GM21717 (cell line): ENCODE results near the gene NFATC3.

Experiments
- ATAC-seq: cut with Tn5 transposase; IDR thresholded peaks from one replicate; pipeline ENCODE4 v1.9.1; 2021; ENCODE audit warnings: mild to moderate bottlenecking, moderate library complexity; ENCODE audit not compliant: unreplicated experiment

NFATC3 gene

DNA sequence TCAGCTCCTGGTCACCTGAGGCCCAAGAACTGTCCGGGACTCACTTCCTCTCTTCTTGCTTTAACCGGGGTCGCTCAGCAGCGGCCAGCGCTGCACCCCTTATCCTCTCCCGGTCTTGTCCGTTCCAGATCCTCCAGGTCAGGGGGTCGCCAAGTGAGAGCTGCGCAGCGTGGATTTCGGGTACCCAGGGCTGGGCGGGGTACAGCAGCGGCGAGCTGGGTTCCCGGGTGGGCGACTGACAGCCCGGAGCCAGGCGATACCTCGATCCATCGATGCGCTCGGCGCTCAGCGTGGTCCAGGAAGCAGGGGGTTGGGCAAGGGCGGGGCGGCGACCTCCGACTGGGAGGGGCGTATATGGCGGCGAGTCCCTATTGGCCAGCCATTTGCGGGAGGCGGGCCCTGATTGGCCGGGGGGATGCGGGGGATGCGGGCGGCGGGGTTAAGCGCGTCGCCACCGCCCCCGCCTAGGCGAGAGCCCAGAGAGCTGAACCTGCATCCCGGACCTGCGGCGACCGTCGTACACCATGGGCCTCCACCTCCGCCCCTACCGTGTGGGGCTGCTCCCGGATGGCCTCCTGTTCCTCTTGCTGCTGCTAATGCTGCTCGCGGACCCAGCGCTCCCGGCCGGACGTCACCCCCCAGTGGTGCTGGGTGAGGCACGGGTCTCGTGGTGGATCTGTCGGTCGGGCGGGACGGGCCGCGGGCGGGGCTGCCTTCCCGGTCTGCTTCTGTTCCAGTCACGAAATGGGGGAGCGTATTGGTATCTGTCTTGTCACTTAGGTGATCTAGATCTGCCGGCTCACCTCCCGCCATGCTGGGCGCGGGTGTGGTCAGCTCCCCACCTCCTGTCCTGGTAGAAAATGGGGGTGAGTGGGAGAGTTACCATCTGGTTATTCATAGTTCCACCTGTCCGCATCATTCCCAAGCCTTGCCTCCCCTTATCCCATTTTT is 160.0 kb downstream of the NFATC3 start, which contains the start of gene PLA2G15:
Gene PLA2G15, plus strand, starts transcription at position 471 of the 951 bp plus-strand sequence. Its CDS starts 54 bp downstream, at position 525.
- ATAC-seq, result peak; percentile 76

DNA sequence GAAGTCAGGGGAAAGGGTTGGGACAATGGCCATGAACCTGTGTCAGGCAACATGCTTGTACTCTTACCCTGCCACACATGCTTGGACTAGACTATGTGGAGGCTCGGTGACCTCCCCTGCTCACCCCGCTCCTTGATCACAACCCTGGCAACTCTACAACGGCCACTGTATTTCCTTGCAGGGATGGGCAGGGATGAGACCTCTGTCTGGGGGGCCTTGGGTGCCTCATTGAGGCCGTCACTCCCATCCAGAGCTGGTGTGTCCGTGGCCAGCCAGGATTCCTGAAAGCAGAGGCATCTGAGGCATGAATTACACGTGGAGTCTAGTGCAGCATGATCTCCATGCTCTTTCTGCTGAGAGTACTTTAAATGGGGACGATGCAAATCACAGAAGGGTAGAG is 161.0 kb downstream of the NFATC3 start:
- ATAC-seq, result no peak

DNA sequence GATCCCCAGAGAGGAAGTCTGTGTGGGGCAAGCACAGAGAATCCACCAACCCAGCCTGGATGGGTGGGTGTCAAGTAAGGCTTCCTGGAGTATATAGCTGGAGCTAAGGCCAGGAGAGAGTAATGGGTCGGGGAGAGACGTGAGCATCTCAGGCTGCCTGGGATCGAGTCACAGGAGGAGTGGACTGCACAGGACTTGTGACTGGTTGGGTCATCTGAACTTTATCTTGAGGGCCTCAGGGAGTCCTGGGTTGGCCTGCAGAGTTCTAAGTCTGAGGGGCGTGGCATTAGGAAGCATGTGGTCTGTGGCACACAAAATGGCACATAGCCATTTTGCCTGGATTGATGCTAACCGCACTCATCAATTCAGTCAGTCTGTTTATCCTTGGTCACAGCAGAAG is 161.5 kb downstream of the NFATC3 start:
- no peak for ATAC-seq

- no peak for ATAC-seq
These were observed 162.2 kb downstream of the NFATC3 start for GRCh38 chr16:68247400-68247799.

DNA sequence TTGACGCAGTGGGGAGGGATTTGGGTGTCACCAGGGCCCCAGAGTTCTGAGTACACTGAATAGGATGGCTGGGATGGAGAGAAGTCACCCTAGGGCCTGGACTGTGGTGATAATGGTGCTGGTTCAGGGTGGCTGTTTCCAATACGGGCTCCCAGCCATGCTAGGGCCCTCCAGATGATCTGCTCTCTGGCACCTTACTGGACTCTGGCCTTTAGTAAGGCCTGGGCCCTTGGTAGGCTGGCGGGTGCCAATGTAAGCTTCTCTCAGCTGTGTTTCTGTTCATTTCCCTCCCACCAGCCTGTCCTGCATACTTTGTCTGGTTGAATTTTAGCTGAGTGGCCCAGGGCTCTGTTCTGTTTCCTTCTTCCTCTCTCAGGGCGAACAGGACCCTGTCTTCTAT is 162.8 kb downstream of the NFATC3 start:
- ATAC-seq, result no peak

GRCh38 chr16:68249371-68249770 is 164.2 kb downstream of the NFATC3 start:
- ATAC-seq, result no peak

DNA sequence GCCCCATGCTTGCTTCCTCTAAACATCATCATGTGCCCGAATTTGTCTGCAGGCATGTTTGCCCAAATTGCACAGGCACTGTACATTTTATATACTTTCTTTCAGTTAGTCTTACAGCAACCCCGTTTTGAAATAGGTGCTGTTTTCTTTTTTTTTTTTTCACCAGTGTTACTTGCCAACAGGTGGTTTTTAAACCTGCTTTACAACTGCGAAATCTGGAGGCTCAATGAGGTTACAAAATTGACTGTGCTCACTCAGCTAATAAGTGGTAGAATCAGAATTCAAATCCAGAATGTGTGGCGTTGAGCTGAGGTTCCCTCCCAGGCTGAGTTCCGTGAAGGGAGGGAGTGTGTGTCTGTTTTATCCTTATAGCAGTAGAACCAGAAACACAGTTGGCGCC is 165.8 kb downstream of the NFATC3 start:
- ATAC-seq, result no peak

DNA sequence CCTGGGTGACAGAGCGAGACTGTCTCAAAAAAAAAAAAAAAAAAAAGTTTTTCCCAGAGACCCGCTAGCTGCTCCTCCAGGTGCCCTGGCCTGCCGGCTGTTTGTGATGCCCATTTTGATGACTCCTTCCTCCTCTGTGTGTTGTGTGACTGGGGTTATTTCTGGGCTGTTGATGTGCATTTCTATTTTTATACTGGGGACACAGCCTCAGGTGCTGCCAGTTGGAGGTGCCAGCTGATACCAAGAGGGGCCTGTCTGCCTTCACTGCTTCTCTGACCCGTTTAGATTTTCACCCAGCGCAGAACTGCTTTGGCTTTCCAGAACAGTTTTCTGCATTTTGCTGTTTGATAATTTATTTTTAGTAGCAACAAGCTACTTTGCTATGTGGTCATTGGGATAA is 166.7 kb downstream of the NFATC3 start:
- no peak for ATAC-seq

- ATAC-seq, result no peak
These were observed 167.2 kb downstream of the NFATC3 start for GRCh38 chr16:68252383-68252782.

GRCh38 chr16:68253721-68254120 is 168.6 kb downstream of the NFATC3 start:
- no peak for ATAC-seq

DNA sequence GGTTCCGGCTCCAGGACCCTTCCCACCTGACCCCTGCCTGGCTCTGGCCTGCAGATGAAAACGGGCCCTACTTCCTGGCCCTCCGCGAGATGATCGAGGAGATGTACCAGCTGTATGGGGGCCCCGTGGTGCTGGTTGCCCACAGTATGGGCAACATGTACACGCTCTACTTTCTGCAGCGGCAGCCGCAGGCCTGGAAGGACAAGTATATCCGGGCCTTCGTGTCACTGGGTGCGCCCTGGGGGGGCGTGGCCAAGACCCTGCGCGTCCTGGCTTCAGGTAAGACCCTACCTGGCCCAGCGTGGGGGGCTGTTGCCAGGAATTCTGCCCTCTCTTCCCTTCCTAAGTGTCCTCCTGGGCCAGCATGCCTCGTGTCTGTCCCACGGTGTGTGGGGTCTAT is 170.5 kb downstream of the NFATC3 start:
- ATAC-seq, result no peak

DNA sequence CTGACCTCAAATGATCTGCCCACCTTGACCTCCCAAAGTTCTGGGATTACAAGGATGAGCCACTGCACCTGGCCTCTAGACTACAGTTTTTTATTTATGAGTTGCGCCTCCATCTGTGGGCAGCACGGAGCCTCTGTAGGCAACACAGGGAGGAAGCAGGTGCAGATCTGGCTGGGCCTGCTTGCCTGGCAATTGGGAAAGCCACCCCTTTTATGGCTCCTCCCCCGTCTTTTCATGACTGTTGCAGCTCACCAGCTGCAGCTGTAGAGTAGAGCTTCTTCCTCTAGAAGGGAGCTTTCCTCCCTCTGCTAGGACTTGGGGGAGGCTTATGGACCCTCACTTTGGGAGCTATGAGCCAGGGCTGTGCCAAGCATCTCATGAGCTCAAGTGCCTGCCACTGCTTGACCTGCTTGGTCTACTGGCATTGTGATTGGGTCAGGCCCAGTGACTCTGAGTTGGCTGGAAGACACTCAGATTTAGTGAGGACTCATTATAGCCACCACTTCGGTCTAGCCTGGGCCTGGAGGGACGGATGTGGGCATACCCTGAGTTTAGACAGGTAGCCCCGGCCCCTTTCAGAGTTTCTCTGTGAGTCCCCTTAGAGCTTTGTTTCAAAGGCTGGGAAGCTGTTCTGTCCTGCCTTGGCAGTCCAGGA is 172.2 kb downstream of the NFATC3 start:
- ATAC-seq, result peak; percentile 38

DNA sequence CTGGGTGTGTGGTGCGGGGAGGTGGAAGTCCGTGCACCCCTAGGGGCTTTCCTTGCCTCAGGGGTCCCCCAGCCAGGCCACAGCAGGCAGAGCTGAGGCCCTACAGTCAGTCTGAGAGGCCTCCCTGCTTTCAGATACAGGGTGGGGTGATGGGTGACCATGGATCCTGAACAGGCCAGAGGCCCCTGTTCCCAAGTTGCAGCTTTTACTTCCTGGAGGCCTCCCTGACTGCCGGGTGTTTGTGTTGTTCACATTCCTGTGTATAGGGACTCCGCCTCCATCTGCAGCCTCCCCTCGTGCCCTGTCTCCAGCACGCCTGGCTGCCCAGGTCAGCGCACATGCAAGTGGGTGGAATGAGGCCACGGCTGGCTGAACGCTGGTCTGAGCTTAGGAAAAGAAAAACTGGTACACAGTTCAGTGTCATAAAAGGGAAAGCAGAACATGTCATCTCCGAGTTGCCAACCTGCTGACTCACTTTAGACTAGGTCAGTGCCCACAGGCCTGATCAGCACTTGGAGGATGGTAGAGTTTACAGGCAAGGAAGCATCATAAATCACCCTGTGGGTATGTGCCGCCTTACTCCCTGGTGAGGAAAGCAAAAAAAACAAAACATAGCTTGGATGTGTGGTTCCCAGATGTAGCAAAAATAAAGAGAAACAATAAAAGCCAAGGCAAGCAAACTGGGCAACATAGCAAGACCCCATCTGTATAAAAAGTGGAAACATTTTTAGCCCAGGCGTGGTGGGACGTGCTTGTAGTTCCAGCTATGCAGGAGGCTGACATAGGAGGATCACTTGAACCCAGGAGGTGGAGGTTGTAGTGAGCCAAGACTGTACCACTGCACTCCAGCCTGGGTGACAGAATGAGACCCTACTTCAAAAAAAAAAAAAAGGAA is 173.0 kb downstream of the NFATC3 start:
- peak; percentile 16 for ATAC-seq

- ATAC-seq, result no peak
These were observed 174.0 kb downstream of the NFATC3 start for GRCh38 chr16:68259007-68259825.

DNA sequence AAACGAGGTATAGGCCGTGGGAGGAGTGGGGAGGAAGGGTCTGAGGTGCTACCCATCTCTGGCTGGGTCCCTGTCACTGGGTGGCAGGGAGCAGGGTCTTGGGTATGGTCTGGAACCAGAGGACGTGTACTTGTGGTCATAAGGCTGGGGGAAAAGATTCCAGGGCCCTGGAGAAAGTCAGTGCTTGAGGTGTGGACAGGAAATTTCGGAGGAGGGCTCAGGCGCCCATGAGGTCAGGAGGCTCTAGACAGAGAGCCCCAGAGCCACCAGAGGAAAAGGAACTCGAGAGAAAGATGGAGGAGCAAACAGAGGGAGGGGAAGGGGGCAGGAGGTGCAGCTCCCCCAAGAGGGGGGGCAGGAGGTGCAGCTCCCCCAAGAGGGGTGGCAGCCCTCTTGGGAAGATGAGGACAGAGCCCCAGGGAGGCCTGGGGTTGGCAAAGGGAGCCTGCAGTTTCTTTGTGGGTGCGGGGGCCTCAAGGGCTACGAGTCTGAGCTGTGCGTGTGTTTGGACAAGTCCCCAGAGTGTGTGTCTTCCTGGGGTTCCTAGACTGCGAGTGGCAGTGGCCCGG is 178.5 kb downstream of the NFATC3 start:
- ATAC-seq, result peak; percentile 0

DNA sequence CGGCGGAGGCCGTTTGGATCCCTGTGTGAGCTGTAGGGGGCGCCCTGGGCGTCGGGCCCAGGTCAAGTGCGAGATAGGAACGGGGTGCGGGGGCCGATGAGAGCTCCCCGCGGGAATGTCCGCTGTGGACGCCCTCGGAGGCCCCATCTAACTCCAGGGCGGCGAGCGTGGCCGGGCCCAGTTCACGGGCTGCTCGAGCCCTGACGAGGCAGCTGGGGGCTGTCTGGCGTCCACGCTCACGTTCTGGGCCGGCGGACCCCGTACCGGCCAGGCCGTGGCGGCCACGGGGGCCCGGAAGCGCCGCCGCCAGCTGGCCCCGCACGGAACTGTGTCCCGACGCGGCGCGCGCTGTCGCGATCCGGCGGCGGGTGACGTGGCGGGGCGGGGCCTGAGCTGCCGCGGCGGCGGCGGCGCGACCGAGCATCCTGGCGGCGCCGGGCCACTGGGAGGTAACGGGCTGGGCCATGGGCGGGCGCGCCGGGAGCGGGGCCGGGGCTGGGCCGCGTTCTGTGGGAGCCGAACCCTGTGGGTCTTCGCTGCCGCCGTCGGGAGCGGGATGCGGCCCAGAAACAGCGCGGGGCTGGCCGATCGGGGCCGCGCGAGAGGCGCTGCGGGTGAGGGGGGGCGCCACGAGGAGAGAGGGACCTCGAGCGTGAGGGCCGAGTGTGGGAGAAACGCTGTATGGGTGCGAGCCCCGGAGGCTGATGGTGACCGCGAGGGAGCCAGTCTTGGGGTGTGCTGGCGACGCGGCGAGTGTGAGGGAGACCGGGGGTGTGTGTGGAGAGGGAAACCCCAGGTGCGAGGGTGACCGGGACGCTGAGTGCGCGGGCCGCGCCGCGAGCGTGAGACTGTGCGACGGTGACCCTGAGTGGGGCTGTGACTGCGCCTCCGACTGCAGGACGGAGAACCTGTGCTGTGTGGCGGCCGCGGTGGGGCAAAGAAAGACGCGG is 179.2 kb downstream of the NFATC3 start, which contains the start of gene SLC7A6:
Gene SLC7A6, plus strand, starts transcription at position 399 of the 950 bp plus-strand sequence. CDS start 10,201 bp downstream, outside the sequence.
- peak; percentile 54 for ATAC-seq

DNA sequence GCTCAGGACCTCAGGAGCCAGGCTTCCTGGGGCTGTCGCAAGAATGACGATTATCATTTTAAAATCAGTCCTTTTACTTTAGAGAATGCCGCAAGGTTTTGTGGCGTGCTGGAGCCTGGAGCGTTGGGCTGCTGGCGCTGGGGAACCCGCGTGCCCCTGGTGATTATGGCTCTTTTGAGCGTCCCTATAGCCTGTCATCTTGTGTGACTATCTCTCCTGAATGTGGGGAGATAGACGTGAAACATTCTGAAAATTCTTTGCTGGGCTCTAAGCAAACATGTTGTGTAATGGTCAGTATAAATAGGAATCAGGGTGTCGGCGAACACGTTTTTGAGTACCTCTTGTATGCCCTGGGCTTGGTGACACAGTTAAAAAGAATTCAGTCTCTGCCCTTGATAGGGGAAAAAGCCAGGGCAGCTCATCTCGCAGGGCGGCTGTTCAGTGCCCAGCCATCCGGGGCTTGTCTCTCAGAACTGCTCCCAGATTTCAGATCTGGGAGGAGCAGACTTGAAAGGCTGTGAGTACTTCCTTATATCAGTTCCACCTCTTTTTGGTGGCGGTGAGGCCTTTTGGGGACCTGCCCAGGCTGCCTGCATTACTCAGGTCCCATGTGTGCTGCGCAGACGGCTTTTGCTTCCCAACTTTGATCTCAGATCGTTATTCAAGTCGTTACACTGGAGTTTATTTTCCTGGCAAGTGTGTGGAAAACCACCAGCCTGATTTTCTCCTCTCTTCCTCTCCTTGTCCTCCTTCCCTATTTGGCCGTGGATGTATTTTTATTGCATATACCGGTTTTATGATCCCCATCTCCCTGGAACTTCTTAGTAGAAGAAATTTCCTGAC is 180.1 kb downstream of the NFATC3 start:
- ATAC-seq, result peak; percentile 10
